ENCODE data around the gene SKP1. TPM values are rescaled to one million over a fixed set of nuclear protein-coding genes. Genes with fewer than 3 reads are reported as not detected.

The SKP1 gene
- total RNA-seq, 1 donor from 2014 or later: 234 TPM

GRCh38 chr5:134138416-134139376 lies 38.1 kb downstream of the SKP1 start:
- DNase-seq (peak; percentile 34), ATAC-seq (no peak)
- H3K27ac ChIP-seq: no peak overlapping the region
- no peaks in the 10 kb centered on the region for H3K27me3 ChIP-seq
- H3K9me3 ChIP-seq: no peaks in the 10 kb centered on the region
- H3K36me3 ChIP-seq: peaks cover 53% of the 10 kb centered on the region
- TF ChIP-seq, protein P1, sequence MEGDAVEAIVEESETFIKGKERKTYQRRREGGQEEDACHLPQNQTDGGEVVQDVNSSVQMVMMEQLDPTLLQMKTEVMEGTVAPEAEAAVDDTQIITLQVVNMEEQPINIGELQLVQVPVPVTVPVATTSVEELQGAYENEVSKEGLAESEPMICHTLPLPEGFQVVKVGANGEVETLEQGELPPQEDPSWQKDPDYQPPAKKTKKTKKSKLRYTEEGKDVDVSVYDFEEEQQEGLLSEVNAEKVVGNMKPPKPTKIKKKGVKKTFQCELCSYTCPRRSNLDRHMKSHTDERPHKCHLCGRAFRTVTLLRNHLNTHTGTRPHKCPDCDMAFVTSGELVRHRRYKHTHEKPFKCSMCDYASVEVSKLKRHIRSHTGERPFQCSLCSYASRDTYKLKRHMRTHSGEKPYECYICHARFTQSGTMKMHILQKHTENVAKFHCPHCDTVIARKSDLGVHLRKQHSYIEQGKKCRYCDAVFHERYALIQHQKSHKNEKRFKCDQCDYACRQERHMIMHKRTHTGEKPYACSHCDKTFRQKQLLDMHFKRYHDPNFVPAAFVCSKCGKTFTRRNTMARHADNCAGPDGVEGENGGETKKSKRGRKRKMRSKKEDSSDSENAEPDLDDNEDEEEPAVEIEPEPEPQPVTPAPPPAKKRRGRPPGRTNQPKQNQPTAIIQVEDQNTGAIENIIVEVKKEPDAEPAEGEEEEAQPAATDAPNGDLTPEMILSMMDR (IDR thresholded peaks at IDR 0.05): no peak
- no peak overlapping the region for H3K4me3 ChIP-seq
- intact Hi-C loops (cut with DNase I): loop anchor here (10.0 kb wide), 1 partner anchor 94 kb away; no protein-coding TSS in a partner anchor
- no peaks in the 10 kb centered on the region for H3K4me1 ChIP-seq

GRCh38 chr5:134136771-134137170 lies 40.0 kb downstream of the SKP1 start:
- Histone ChIP-seq H3K9me3 (no peaks in the 10 kb centered on the region), H3K27ac (no peak overlapping the region), H3K27me3 (no peaks in the 10 kb centered on the region), H3K36me3 (peaks cover 37% of the 10 kb centered on the region), H3K4me1 (no peaks in the 10 kb centered on the region), H3K4me3 (no peak overlapping the region)
- intact Hi-C loops (cut with DNase I): loop anchor here (10.0 kb wide), 1 partner anchor 92 kb away; no protein-coding TSS in a partner anchor
- TF ChIP-seq, protein P1 (IDR thresholded peaks at IDR 0.05): no peak
- ATAC-seq (no peak), DNase-seq (peak; percentile 23)

DNA sequence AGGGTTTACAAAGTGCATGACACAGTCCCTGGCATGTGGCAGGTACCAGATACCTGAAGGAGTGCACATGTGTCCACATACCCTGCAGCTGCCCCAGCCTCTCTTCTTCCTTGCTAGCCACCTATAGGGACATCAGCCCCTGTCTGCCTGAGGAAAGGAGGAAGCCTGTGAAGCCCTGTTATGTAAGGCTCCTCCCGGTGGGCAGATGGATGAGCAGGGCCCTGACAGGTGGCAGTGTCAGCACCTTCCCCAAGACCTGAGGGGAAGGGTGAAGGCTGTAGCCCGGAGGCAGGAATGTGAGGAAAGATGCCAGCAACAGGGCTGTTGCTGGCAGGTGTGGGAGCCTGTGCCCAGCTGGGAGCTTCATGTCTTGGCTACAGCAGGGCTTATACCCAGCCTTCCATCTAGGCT lies 40.5 kb downstream of the SKP1 start:
- H3K27ac ChIP-seq: no peak overlapping the region
- no peak overlapping the region for H3K4me3 ChIP-seq
- H3K9me3 ChIP-seq: no peaks in the 10 kb centered on the region
- no peaks in the 10 kb centered on the region for H3K27me3 ChIP-seq
- peaks cover 31% of the 10 kb centered on the region for H3K36me3 ChIP-seq
- ATAC-seq (no peak), DNase-seq (peak; percentile 29)
- TF ChIP-seq, protein P1 (IDR thresholded peaks at IDR 0.05): no peak
- H3K4me1 ChIP-seq: peaks cover 3% of the 10 kb centered on the region
- intact Hi-C loops (cut with DNase I): loop anchor here (10.0 kb wide), 1 partner anchor 91 kb away; no protein-coding TSS in a partner anchor

DNA sequence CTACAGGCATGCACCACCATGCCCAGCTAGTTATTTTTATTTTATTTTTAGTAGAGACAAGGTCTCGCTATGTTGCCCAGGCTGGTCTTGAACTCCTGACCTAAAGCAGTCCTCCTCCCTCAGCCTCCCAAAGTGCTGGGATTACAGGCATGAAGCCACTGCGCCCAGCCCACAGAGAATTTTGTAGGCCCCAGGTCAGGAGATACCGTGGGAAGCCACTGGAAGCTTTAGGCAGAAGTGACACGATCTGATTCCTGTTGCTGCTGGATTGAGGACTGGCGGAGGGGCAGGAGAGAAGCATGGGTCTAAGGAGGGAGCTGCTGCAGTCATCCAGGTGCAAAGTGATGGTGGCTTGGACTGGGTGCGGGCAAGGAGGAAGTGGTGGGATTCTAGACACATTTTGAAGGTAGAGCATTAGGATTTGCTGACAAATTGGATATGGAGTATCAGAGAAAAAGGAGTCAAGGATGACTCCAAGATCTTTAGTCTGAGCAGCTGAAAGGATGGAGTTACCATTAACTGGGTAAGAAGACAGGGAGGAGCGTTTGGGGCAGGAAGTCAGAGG lies 41.6 kb downstream of the SKP1 start:
- intact Hi-C loops (cut with DNase I): loop anchor here (10.0 kb wide), 1 partner anchor 90 kb away; no protein-coding TSS in a partner anchor
- Histone ChIP-seq H3K4me1 (peaks cover 6% of the 10 kb centered on the region), H3K36me3 (peaks cover 24% of the 10 kb centered on the region), H3K9me3 (no peaks in the 10 kb centered on the region), H3K4me3 (no peak overlapping the region), H3K27ac (no peak overlapping the region), H3K27me3 (no peaks in the 10 kb centered on the region)
- DNase-seq (peak; percentile 16), ATAC-seq (no peak)
- TF ChIP-seq, protein P1 (IDR thresholded peaks at IDR 0.05): no peak

DNA sequence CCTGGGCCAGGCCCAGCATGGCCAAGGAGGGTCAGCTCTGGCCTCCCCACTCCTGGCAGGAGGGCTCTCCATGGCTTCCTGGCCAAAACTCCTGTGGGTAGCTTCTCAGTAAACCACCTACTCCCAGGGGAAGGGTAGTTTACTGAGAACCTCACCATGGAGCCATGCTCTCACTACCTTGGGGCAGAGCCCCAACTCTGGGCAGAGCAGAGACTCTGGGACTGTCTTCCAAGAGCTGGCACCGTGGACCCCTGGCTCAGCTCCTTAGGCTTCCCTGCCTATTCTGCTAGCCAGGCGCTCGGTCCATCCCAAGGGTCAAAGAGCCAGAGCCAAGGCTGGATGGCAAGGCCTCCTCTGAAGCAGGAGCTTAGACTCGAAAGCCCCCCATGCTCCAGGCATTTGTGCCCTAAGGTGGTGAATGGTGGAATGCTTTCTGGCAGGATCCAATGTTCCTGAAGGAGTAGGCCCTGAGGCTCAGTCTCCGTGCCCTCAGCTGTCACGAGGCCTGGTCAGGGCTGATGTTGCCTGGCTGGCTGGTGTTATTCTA lies 42.7 kb downstream of the SKP1 start:
- no peak for ATAC-seq
- no peak overlapping the region for H3K27ac ChIP-seq
- intact Hi-C loops (cut with DNase I): loop anchor here (10.0 kb wide), 1 partner anchor 89 kb away; no protein-coding TSS in a partner anchor
- no peaks in the 10 kb centered on the region for H3K9me3 ChIP-seq
- peaks cover 24% of the 10 kb centered on the region for H3K36me3 ChIP-seq
- TF ChIP-seq, protein P1 (IDR thresholded peaks at IDR 0.05): no peak
- H3K4me1 ChIP-seq: peaks cover 16% of the 10 kb centered on the region
- DNase-seq: peak; percentile 57
- H3K27me3 ChIP-seq: no peaks in the 10 kb centered on the region
- no peak overlapping the region for H3K4me3 ChIP-seq
